Measurements from ENCODE around the gene PRM3. TPM values are rescaled to one million over a fixed set of nuclear protein-coding genes. Genes with fewer than 3 reads are reported as not detected.
A peak's percentile ranks its signal among the peaks of the same experiment; 100 is the strongest.

The PRM3 gene
- total RNA-seq, 1 donor = not detected

DNA sequence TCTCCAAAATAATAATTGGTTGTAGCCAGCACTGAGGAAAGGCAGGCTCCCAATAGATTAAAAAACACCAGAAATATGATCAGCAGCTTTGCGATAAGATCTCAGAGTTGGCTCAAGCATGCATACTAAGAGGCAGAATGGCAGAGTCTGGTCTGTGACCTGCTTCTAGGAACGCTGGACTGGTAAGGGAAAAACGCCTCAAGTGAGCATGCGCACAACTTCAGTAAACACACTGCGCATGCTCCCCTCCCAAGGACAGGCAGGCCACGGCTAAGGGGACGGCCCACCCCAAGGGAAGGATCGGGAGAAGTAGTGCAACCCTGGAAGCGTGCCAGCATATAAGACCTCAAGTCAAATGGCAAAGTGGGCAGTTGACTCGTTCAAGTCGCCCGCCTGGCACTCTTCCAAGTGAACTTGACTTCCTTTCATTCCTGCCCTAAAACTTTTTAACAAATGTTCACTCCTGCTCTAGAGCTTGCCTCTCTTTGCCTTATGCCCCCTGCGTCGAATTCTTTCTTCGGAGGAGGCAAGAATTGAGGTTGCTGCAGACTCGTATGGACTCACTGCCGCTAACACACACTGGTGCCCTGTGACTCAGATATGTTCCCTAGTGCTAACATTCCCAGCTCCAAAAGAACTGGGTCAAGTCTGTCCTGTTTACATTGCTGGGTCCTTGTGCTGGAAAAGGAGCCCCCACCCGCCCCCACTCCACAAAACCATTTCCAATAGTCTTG, 30.1 kb upstream of the PRM3 start:
- H2AFZ ChIP-seq (ENCODE audit: low read length) = no peak overlapping the region
- no peaks in the 10 kb centered on the region for H3K36me3 ChIP-seq (ENCODE audit: insufficient read depth, low read length)
- H3K4me1 ChIP-seq (ENCODE audit: insufficient read depth, low read length) = no peaks in the 10 kb centered on the region
- H3K79me2 ChIP-seq (ENCODE audit: insufficient read depth, low read length) = no peaks in the 10 kb centered on the region
- TF ChIP-seq, protein P1, sequence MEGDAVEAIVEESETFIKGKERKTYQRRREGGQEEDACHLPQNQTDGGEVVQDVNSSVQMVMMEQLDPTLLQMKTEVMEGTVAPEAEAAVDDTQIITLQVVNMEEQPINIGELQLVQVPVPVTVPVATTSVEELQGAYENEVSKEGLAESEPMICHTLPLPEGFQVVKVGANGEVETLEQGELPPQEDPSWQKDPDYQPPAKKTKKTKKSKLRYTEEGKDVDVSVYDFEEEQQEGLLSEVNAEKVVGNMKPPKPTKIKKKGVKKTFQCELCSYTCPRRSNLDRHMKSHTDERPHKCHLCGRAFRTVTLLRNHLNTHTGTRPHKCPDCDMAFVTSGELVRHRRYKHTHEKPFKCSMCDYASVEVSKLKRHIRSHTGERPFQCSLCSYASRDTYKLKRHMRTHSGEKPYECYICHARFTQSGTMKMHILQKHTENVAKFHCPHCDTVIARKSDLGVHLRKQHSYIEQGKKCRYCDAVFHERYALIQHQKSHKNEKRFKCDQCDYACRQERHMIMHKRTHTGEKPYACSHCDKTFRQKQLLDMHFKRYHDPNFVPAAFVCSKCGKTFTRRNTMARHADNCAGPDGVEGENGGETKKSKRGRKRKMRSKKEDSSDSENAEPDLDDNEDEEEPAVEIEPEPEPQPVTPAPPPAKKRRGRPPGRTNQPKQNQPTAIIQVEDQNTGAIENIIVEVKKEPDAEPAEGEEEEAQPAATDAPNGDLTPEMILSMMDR (IDR thresholded peaks at IDR 0.05; ENCODE audit: extremely low read depth, low read depth, low read length) = no peak
- H3K9me3 ChIP-seq (ENCODE audit: low read depth, low read length) = no peaks in the 10 kb centered on the region
- H3K27ac ChIP-seq (ENCODE audit: low read depth, low read length) = no peak overlapping the region
- H3K27me3 ChIP-seq (ENCODE audit: insufficient read depth, low read length) = no peaks in the 10 kb centered on the region
- H3K4me2 ChIP-seq (ENCODE audit: insufficient read depth, low read length) = no peak overlapping the region
- no peak for DNase-seq (ENCODE audit: insufficient read length, low spot score, missing footprints)
- no peak overlapping the region for H3K4me3 ChIP-seq (ENCODE audit: insufficient read depth, low read length)
- no peaks in the 10 kb centered on the region for H4K20me1 ChIP-seq (ENCODE audit: insufficient read depth, low read length)

DNA sequence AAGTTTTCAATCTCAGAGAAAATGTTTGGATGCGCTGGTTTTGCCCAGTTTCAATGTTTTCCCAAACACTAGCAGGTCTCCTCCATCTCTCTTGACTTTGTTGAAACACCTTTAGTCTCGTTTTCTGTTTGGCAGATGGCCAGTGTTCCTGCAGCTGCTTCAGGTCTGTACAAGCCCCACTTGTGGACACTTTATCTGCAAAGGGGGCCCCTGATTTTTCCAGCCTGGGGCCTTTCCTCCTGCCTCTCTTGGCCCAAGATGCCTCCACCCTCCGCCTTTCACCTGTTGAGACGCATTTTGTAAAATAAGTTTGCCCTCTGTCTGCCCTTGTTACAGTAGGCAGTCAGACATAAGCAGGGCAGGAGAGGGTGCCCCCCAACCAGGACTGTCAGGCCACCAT, 29.5 kb upstream of the PRM3 start:
- TF ChIP-seq, protein P1 (IDR thresholded peaks at IDR 0.05; ENCODE audit: extremely low read depth, low read depth, low read length) = no peak

DNA sequence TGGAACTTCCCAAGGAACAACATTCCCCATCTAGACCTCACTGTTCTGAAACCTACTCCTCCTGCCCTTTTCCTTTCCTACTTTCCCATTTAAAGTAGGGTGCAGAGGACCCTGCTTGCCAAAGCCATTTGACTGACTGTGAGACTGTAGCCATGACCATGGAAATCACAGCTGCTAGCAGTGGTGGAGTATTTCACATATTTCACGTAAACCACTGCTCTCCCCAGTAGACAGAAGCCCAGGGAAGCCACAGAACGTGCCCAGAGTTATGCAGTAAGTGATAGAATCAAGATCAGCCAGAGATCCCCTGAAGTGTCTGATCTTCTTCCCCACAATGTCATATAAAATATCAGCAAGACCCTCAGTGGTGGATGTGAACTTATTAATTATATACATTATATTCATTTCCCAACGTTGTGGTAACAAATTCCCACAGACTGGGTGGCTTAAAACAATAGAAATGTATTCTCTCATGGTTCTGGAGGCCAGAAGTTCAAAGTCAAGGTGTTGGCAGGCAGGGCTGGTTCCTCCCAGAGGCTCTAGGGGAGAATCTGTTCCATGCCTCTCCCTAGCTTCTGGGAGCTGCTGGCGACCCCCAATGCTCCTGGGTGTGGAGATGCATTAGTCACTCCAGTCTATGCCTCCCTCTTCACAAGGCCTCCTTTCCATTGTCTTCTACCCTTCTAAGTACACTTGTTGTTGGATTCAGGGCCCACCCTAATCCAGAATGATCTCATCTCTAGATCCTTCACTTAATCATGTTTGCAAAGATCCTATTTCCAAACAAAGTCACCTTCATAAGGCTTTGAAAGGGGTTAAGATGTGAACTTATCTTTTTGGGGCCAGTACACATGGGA, 28.4 kb upstream of the PRM3 start:
- no peaks in the 10 kb centered on the region for H3K79me2 ChIP-seq (ENCODE audit: insufficient read depth, low read length)
- H2AFZ ChIP-seq (ENCODE audit: low read length) = no peak overlapping the region
- no peak overlapping the region for H3K4me3 ChIP-seq (ENCODE audit: insufficient read depth, low read length)
- TF ChIP-seq, protein P1 (IDR thresholded peaks at IDR 0.05; ENCODE audit: extremely low read depth, low read depth, low read length) = no peak
- H3K27ac ChIP-seq (ENCODE audit: low read depth, low read length) = no peak overlapping the region
- no peaks in the 10 kb centered on the region for H4K20me1 ChIP-seq (ENCODE audit: insufficient read depth, low read length)
- no peaks in the 10 kb centered on the region for H3K9me3 ChIP-seq (ENCODE audit: low read depth, low read length)
- no peaks in the 10 kb centered on the region for H3K27me3 ChIP-seq (ENCODE audit: insufficient read depth, low read length)
- H3K4me1 ChIP-seq (ENCODE audit: insufficient read depth, low read length) = peaks cover 7% of the 10 kb centered on the region
- H3K36me3 ChIP-seq (ENCODE audit: insufficient read depth, low read length) = no peaks in the 10 kb centered on the region
- DNase-seq (ENCODE audit: insufficient read length, low spot score, missing footprints) = peak; percentile 9
- no peak overlapping the region for H3K4me2 ChIP-seq (ENCODE audit: insufficient read depth, low read length)

More for the DNA sequence above, 29.5 kb upstream of the PRM3 start:
- H3K4me1 ChIP-seq (ENCODE audit: insufficient read depth, low read length) = no peaks in the 10 kb centered on the region
- no peaks in the 10 kb centered on the region for H4K20me1 ChIP-seq (ENCODE audit: insufficient read depth, low read length)
- no peak overlapping the region for H3K27ac ChIP-seq (ENCODE audit: low read depth, low read length)
- H3K9me3 ChIP-seq (ENCODE audit: low read depth, low read length) = no peaks in the 10 kb centered on the region
- DNase-seq (ENCODE audit: insufficient read length, low spot score, missing footprints) = peak; percentile 29
- no peaks in the 10 kb centered on the region for H3K27me3 ChIP-seq (ENCODE audit: insufficient read depth, low read length)
- H2AFZ ChIP-seq (ENCODE audit: low read length) = no peak overlapping the region
- no peak overlapping the region for H3K4me2 ChIP-seq (ENCODE audit: insufficient read depth, low read length)
- no peaks in the 10 kb centered on the region for H3K79me2 ChIP-seq (ENCODE audit: insufficient read depth, low read length)
- H3K4me3 ChIP-seq (ENCODE audit: insufficient read depth, low read length) = no peak overlapping the region
- H3K36me3 ChIP-seq (ENCODE audit: insufficient read depth, low read length) = no peaks in the 10 kb centered on the region

DNA sequence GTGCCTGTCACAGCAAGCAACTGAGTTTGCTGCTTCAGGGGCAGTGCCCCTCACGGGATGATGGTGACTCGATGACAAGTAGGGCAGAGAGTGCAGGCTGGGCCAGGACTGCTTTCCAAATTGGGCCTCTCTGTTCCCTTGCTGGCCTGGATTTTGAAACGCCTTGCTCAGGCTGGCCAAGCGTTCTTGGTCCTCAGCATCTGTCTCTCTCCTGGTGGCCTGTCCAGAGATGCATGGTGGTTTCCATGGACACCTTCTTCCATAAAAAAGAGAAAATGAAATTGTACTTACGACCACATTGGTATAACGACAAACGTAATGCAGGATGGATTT, 27.1 kb upstream of the PRM3 start:
- no peak for DNase-seq (ENCODE audit: insufficient read length, low spot score, missing footprints)
- Histone ChIP-seq H3K79me2 (ENCODE audit: insufficient read depth, low read length) (no peaks in the 10 kb centered on the region), H3K4me3 (ENCODE audit: insufficient read depth, low read length) (no peak overlapping the region), H2AFZ (ENCODE audit: low read length) (no peak overlapping the region), H3K27me3 (ENCODE audit: insufficient read depth, low read length) (no peaks in the 10 kb centered on the region), H3K36me3 (ENCODE audit: insufficient read depth, low read length) (no peaks in the 10 kb centered on the region), H3K27ac (ENCODE audit: low read depth, low read length) (no peak overlapping the region), H3K9me3 (ENCODE audit: low read depth, low read length) (no peaks in the 10 kb centered on the region), H3K4me2 (ENCODE audit: insufficient read depth, low read length) (no peak overlapping the region), H3K4me1 (ENCODE audit: insufficient read depth, low read length) (peaks cover 10% of the 10 kb centered on the region), H4K20me1 (ENCODE audit: insufficient read depth, low read length) (no peaks in the 10 kb centered on the region)
- TF ChIP-seq, protein P1 (IDR thresholded peaks at IDR 0.05; ENCODE audit: extremely low read depth, low read depth, low read length) = no peak
